Fibroblast of skin of back (primary cell): ENCODE data around the gene BMP8A.
"Not testable (repeated sequence)": the region's sequence is repeated elsewhere in the genome, so short reads cannot be mapped to it uniquely, and the experiment has no call there.

ENCODE experiments used
- DNase-seq: peaks from one replicate; pipeline ENCODE4 v3.0.0-alpha.2; 2013

The BMP8A gene

GRCh38 chr1:39527190-39527579 lies 35.7 kb downstream of the BMP8A start:
- not testable (repeated sequence) for DNase-seq

- DNase-seq = no peak
Observed at GRCh38 chr1:39528082-39528481, 36.6 kb downstream of the BMP8A start.

GRCh38 chr1:39529901-39530535 lies 38.6 kb downstream of the BMP8A start:
- DNase-seq = no peak

GRCh38 chr1:39531526-39531925 lies 40.1 kb downstream of the BMP8A start:
- no peak for DNase-seq

- no peak for DNase-seq
Observed at GRCh38 chr1:39533442-39533841, 42.0 kb downstream of the BMP8A start.

- DNase-seq = no peak
Observed at GRCh38 chr1:39538531-39539251, 47.3 kb downstream of the BMP8A start.

GRCh38 chr1:39539252-39539790 lies 47.9 kb downstream of the BMP8A start:
- DNase-seq = peak; percentile 68

- DNase-seq = no peak
Observed at GRCh38 chr1:39540504-39541031, 49.1 kb downstream of the BMP8A start.

- DNase-seq = no peak
Observed at GRCh38 chr1:39542924-39543323, 51.5 kb downstream of the BMP8A start.

- DNase-seq = no peak
Observed at GRCh38 chr1:39544327-39544726, 52.9 kb downstream of the BMP8A start.

GRCh38 chr1:39545531-39545930 lies 54.1 kb downstream of the BMP8A start:
- DNase-seq = no peak

GRCh38 chr1:39554277-39554676 lies 62.8 kb downstream of the BMP8A start:
- no peak for DNase-seq

GRCh38 chr1:39561279-39561678 lies 69.8 kb downstream of the BMP8A start:
- no peak for DNase-seq

GRCh38 chr1:39562886-39563285 lies 71.5 kb downstream of the BMP8A start:
- DNase-seq = no peak

- DNase-seq = no peak
Observed at GRCh38 chr1:39563669-39564068, 72.2 kb downstream of the BMP8A start.

- DNase-seq = no peak
Observed at GRCh38 chr1:39564340-39564739, 72.9 kb downstream of the BMP8A start.

- no peak for DNase-seq
Observed at GRCh38 chr1:39564941-39565340, 73.5 kb downstream of the BMP8A start.

GRCh38 chr1:39566441-39567137 lies 75.2 kb downstream of the BMP8A start:
- no peak for DNase-seq

GRCh38 chr1:39567302-39567701 lies 75.9 kb downstream of the BMP8A start:
- no peak for DNase-seq

- DNase-seq = no peak
Observed at GRCh38 chr1:39568208-39568607, 76.8 kb downstream of the BMP8A start.

GRCh38 chr1:39569034-39569433 lies 77.6 kb downstream of the BMP8A start:
- DNase-seq = no peak

- DNase-seq = no peak
Observed at GRCh38 chr1:39570477-39571177, 79.2 kb downstream of the BMP8A start.

GRCh38 chr1:39571178-39571483 lies 79.7 kb downstream of the BMP8A start:
- no peak for DNase-seq
